Parathyroid adenoma (tissue), 2 donors: ENCODE results near the gene TMEM86B.

ENCODE experiments used
- H2AFZ ChIP-seq: fragments of 300-600 bp; sonication (generic); one replicate; pipeline ENCODE4 v1.7.0; 2017; ENCODE audit warnings: antibody characterized with exemption, mild to moderate bottlenecking
- H3K27ac ChIP-seq: fragments of 300-600 bp; sonication (generic); one replicate; pipeline ENCODE4 v1.7.0; 2017
- H3K27me3 ChIP-seq: fragments of 300-600 bp; sonication (generic); one replicate; pipeline ENCODE4 v1.7.0; 2017; ENCODE audit warnings: low read length; ENCODE audit not compliant: control insufficient read depth, insufficient read depth
- H3K36me3 ChIP-seq: fragments of 300-600 bp; sonication (generic); one replicate; pipeline ENCODE4 v1.7.0; 2017; ENCODE audit warnings: low read length; ENCODE audit not compliant: control insufficient read depth, insufficient read depth
- H3K4me1 ChIP-seq: fragments of 300-600 bp; sonication (generic); one replicate; pipeline ENCODE4 v1.7.0; 2017; ENCODE audit warnings: control low read depth
- H3K4me2 ChIP-seq: fragments of 300-600 bp; sonication (generic); one replicate; pipeline ENCODE4 v1.7.0; 2017; ENCODE audit warnings: low read length
- H3K4me3 ChIP-seq: fragments of 300-600 bp; sonication (generic); one replicate; pipeline ENCODE4 v1.7.0; 2017; ENCODE audit warnings: low read depth, low read length
- H3K79me2 ChIP-seq: fragments of 300-600 bp; sonication (generic); one replicate; pipeline ENCODE4 v1.7.0; 2017; ENCODE audit warnings: control low read depth
- H3K9ac ChIP-seq: fragments of 300-600 bp; sonication (generic); one replicate; pipeline ENCODE4 v1.7.0; 2017; ENCODE audit warnings: mild to moderate bottlenecking
- H3K9me3 ChIP-seq: fragments of 300-600 bp; sonication (generic); one replicate; pipeline ENCODE4 v1.7.0; 2017; ENCODE audit warnings: low read length; ENCODE audit not compliant: control insufficient read depth
- TF ChIP-seq, protein P1 (sequence below): fragments of 300-600 bp; sonication (generic); IDR thresholded peaks from one replicate; pipeline ENCODE4 v1.7.0; 2017; ENCODE audit warnings: antibody characterized with exemption, mild to moderate bottlenecking
- donor health status: primary hyperparathyroidism.

The TMEM86B gene

GRCh38 chr19:55258476-55258827 lies 29.9 kb upstream of the TMEM86B start:
- H2AFZ ChIP-seq, result peak overlapping the region; percentile 85
- no peaks in the 10 kb centered on the region for H3K27me3 ChIP-seq
- H3K4me2 ChIP-seq, result peak overlapping the region; percentile 56
- peaks cover 48% of the 10 kb centered on the region for H3K79me2 ChIP-seq
- no peaks in the 10 kb centered on the region for H3K36me3 ChIP-seq
- TF ChIP-seq, protein P1, sequence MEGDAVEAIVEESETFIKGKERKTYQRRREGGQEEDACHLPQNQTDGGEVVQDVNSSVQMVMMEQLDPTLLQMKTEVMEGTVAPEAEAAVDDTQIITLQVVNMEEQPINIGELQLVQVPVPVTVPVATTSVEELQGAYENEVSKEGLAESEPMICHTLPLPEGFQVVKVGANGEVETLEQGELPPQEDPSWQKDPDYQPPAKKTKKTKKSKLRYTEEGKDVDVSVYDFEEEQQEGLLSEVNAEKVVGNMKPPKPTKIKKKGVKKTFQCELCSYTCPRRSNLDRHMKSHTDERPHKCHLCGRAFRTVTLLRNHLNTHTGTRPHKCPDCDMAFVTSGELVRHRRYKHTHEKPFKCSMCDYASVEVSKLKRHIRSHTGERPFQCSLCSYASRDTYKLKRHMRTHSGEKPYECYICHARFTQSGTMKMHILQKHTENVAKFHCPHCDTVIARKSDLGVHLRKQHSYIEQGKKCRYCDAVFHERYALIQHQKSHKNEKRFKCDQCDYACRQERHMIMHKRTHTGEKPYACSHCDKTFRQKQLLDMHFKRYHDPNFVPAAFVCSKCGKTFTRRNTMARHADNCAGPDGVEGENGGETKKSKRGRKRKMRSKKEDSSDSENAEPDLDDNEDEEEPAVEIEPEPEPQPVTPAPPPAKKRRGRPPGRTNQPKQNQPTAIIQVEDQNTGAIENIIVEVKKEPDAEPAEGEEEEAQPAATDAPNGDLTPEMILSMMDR, result no peak
- no peaks in the 10 kb centered on the region for H3K9me3 ChIP-seq
- H3K27ac ChIP-seq, result peak overlapping the region; percentile 81
- peak overlapping the region; percentile 96 for H3K9ac ChIP-seq
- H3K4me3 ChIP-seq, result peak overlapping the region; percentile 82
- H3K4me1 ChIP-seq, result peaks cover 15% of the 10 kb centered on the region

GRCh38 chr19:55257461-55258420 lies 29.2 kb upstream of the TMEM86B start:
- Histone ChIP-seq H3K79me2 (peaks cover 48% of the 10 kb centered on the region), H3K27me3 (no peaks in the 10 kb centered on the region), H3K9ac (peak overlapping the region; percentile 84), H2AFZ (no peak overlapping the region), H3K4me3 (peak overlapping the region; percentile 60), H3K4me2 (peak overlapping the region; percentile 95), H3K36me3 (no peaks in the 10 kb centered on the region), H3K4me1 (peaks cover 15% of the 10 kb centered on the region), H3K27ac (peak overlapping the region; percentile 50), H3K9me3 (no peaks in the 10 kb centered on the region)
- TF ChIP-seq, protein P1, result no peak

GRCh38 chr19:55256562-55257460 lies 28.2 kb upstream of the TMEM86B start:
- peaks cover 15% of the 10 kb centered on the region for H3K4me1 ChIP-seq
- H3K79me2 ChIP-seq, result peaks cover 51% of the 10 kb centered on the region
- no peaks in the 10 kb centered on the region for H3K9me3 ChIP-seq
- H3K9ac ChIP-seq, result no peak overlapping the region
- TF ChIP-seq, protein P1, result no peak
- H3K27me3 ChIP-seq, result no peaks in the 10 kb centered on the region
- peak overlapping the region; percentile 95 for H3K4me2 ChIP-seq
- no peak overlapping the region for H3K27ac ChIP-seq
- H2AFZ ChIP-seq, result no peak overlapping the region
- H3K36me3 ChIP-seq, result no peaks in the 10 kb centered on the region
- H3K4me3 ChIP-seq, result peak overlapping the region; percentile 60

- peaks cover 15% of the 10 kb centered on the region for H3K4me1 ChIP-seq
- H3K4me3 ChIP-seq, result no peak overlapping the region
- no peak overlapping the region for H3K27ac ChIP-seq
Observed at GRCh38 chr19:55255618-55256423, 27.3 kb upstream of the TMEM86B start.

More at GRCh38 chr19:55255618-55256423, 27.3 kb upstream of the TMEM86B start:
- no peaks in the 10 kb centered on the region for H3K36me3 ChIP-seq
- H3K9me3 ChIP-seq, result no peaks in the 10 kb centered on the region
- H3K4me2 ChIP-seq, result peak overlapping the region; percentile 53
- no peak overlapping the region for H3K9ac ChIP-seq
- no peak overlapping the region for H2AFZ ChIP-seq
- H3K79me2 ChIP-seq, result peaks cover 59% of the 10 kb centered on the region
- TF ChIP-seq, protein P1, result no peak
- H3K27me3 ChIP-seq, result no peaks in the 10 kb centered on the region
